ENCODE measurements around the gene TSR3.

The TSR3 gene

GRCh38 chr16:1348441-1348840, 3.2 kb downstream of the TSR3 start:
- TF ChIP-seq CTCF (IDR thresholded peaks at IDR 0.05; ENCODE audit: insufficient read depth, low read length, poor library complexity, severe bottlenecking), result no peak
- no peak for DNase-seq (ENCODE audit: extremely low read depth, insufficient read length)
- Histone ChIP-seq H3K36me3 (ENCODE audit: control insufficient read depth, insufficient read depth, low read length) (peaks cover 5% of the 10 kb centered on the region), H3K4me3 (replicated peaks; ENCODE audit: low read depth, low read length) (no peak overlapping the region), H3K27me3 (replicated peaks; ENCODE audit: control insufficient read depth, insufficient read depth, low read length) (no peaks in the 10 kb centered on the region; the same call in 1 of the 2 replicates)

- no peak for TF ChIP-seq CTCF (IDR thresholded peaks at IDR 0.05; ENCODE audit: insufficient read depth, low read length, poor library complexity, severe bottlenecking)
- Histone ChIP-seq H3K36me3 (ENCODE audit: control insufficient read depth, insufficient read depth, low read length) (peaks cover 5% of the 10 kb centered on the region), H3K4me3 (replicated peaks; ENCODE audit: low read depth, low read length) (no peak overlapping the region), H3K27me3 (replicated peaks; ENCODE audit: control insufficient read depth, insufficient read depth, low read length) (no peaks in the 10 kb centered on the region; the same call in 1 of the 2 replicates)
- no peak for DNase-seq (ENCODE audit: extremely low read depth, insufficient read length)
Observed at GRCh38 chr16:1347962-1348361, 3.7 kb downstream of the TSR3 start.

DNA sequence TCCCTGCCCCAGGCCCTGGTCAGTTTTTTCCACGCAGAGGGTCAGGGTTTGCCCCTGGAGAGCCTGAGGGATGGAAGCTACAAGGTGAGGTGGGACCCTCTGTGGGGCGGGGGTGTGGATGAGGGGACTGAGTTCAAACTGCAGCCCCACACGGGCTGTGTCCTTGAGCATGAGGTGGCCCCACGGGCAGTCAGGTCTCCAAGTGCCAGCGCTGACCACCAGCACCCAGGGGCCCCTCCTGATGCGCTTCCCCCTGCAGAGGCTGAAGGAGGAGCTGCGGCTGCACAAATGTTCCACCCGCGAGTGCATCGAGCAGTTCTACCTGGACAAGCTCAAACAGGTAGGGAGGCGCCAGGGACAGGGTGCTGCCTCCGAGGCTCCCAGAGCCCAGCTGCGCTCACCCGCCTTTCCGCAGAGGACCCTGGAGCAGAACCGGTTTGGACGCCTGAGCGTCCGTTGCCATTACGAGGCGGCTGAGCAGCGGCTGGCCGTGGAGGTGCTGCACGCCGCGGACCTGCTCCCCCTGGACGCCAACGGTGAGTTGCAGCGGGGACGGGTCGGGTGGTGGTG, 4.3 kb downstream of the TSR3 start:
- peaks cover 5% of the 10 kb centered on the region for H3K36me3 ChIP-seq (ENCODE audit: control insufficient read depth, insufficient read depth, low read length)
- no peak overlapping the region for H3K4me3 ChIP-seq (replicated peaks; ENCODE audit: low read depth, low read length)
- TF ChIP-seq CTCF (IDR thresholded peaks at IDR 0.05; ENCODE audit: insufficient read depth, low read length, poor library complexity, severe bottlenecking), result no peak
- no peak for DNase-seq (ENCODE audit: extremely low read depth, insufficient read length)
- H3K27me3 ChIP-seq (replicated peaks; ENCODE audit: control insufficient read depth, insufficient read depth, low read length), result no peaks in the 10 kb centered on the region; the same call in 1 of the 2 replicates

- no peak for DNase-seq (ENCODE audit: extremely low read depth, insufficient read length)
- Histone ChIP-seq H3K36me3 (ENCODE audit: control insufficient read depth, insufficient read depth, low read length) (peaks cover 5% of the 10 kb centered on the region), H3K27me3 (replicated peaks; ENCODE audit: control insufficient read depth, insufficient read depth, low read length) (no peaks in the 10 kb centered on the region; the same call in 1 of the 2 replicates), H3K4me3 (replicated peaks; ENCODE audit: low read depth, low read length) (no peak overlapping the region)
- TF ChIP-seq CTCF (IDR thresholded peaks at IDR 0.05; ENCODE audit: insufficient read depth, low read length, poor library complexity, severe bottlenecking), result no peak
Observed at GRCh38 chr16:1346422-1347285, 5.0 kb downstream of the TSR3 start.

- TF ChIP-seq CTCF (IDR thresholded peaks at IDR 0.05; ENCODE audit: insufficient read depth, low read length, poor library complexity, severe bottlenecking), result no peak
- peaks cover 5% of the 10 kb centered on the region for H3K36me3 ChIP-seq (ENCODE audit: control insufficient read depth, insufficient read depth, low read length)
- no peak overlapping the region for H3K4me3 ChIP-seq (replicated peaks; ENCODE audit: low read depth, low read length)
- H3K27me3 ChIP-seq (replicated peaks; ENCODE audit: control insufficient read depth, insufficient read depth, low read length), result no peaks in the 10 kb centered on the region; the same call in 1 of the 2 replicates
- DNase-seq (ENCODE audit: extremely low read depth, insufficient read length), result no peak
Observed at GRCh38 chr16:1345651-1346421, 5.8 kb downstream of the TSR3 start.

All from GM06990 (cell line).